Stimulated activated CD8-positive, alpha-beta memory T cell treated with anti-CD3 and anti-CD28 coated beads, Interleukin-4, amount 100 ng/mL, for 1 hour (primary cell): Measurements from ENCODE around the gene ENTHD1.
A peak's percentile ranks its signal among the peaks of the same experiment; 100 is the strongest.
"Not testable (repeated sequence)": the region's sequence is repeated elsewhere in the genome, so short reads cannot be mapped to it uniquely, and the experiment has no call there.

Source experiments
- DNase-seq, 2 donors: peaks; one replicate each; pipeline ENCODE4 v3.0.0-alpha.2; 2020; ENCODE audit warnings: low read depth in 2 of 2, low spot score in 1 of 2

Gene ENTHD1

DNA sequence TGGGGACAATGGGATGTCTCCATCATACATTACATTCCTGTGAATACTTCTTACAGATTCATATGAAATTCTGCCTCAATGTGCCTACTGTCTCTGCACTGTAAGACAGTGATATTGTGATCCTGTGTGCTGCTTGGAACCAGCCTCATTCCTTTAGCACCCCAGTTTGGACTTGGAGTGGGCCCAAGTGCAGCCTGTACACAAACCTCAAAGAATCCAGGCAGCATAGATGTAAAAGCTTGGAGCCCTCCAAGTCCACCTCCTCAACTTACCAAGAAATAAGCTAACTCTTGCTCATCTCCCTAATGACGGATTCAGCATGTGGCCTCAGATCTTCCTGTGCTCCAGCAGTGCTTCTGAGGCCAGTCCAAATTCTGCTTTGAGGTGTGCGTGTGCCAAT is 31.7 kb upstream of the ENTHD1 start:
- no peak for DNase-seq

DNA sequence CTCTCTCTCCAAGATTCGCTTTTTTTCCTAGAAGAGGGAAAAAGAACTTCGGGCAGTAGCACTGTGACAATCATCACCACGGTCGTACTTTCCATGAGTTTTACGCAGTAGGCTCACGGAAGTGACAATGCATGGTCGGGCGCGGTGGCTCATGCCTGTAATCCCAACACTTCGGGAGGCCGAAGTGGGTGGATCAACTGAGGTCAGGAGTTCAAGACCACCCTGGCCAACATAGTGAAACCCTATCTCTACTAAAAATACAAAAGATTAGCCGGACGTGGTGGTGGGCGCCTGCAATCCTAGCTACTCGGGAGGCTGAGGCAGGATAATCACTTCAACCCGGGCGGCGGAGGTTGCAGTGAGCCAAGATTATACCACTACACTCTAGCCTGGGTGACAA is 30.7 kb upstream of the ENTHD1 start:
- no peak for DNase-seq

DNA sequence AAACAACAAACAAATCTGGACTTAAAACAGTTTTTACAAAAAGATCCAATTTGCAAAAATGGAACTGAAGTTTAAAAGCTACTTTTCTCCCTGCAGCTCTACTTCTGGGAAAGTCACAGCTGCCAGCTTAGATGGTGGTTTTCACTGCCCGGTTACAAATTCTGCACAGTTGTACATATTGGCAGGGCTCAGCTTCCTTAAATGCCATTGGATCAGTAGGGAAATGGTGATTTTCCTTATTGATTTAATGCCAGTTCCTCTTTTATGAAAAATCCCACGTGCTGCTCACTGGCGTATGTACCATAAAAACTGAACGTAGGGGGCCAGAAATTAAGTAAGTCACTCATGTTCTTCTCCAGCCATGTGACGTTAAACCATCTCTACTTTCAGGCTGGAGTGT is 30.1 kb upstream of the ENTHD1 start:
- DNase-seq = no peak

DNA sequence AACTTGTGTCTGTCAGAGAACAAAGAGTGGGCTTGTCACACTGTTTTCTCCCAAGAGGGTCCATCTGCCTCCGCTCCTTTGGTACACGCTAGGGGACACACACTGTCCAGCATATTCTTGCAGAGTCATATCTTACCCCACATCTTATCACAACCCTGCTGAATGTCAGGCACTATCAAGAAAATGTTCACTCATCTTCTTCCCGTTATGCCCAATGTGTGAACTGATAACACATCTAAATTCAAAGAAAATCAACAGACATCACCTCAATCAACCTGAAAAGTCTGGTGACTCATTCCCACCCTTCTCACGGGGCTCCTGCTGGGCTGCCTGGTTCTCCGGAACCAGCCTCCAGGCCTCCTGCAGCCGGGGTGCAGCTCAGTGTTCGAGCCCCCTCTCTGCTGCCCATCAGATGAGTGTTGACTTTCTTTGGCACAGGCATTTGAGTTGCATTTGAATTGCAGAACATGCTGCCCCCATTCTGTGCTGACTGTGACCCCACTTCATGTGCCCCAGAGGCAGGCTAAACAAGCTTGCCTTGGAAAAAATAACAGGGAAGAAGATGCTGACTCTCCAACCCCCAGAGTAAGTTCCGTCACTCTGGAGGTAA is 26.7 kb upstream of the ENTHD1 start:
- DNase-seq = peak in 1 of 2 donors; percentile 42

DNA sequence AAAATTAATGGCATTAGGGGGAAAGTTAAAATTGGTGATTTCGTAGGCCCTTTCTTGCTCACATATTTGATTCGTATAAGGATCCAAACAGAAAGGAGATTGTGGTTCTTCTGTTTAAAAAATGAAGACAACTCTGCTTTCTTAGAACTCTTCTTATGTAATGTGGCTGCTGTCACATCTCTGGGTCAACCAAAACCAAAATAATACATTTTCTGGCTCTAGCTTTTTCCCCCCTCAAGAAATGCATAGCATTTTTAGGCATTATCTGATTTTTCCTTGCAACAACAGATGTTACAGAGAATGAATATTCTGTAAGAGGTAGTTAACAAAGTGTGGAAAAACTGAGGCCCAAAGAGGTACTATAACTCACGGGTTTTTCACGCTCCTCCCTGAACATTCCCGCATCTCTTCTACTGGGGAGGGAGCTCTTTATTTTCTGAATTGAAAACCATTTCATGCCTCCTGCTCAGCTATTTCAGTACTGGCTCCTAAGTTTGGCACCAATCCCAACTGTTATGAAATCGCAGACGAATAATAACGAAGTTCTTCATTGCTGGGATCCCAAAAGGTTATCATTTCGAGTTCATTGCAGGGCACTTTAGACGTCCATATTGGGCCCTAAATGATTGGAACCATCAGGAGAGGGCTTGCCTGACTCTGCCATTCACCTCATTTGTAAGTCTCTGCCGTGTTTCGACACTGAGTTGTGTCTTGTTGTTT is 24.4 kb upstream of the ENTHD1 start:
- no peak for DNase-seq

DNA sequence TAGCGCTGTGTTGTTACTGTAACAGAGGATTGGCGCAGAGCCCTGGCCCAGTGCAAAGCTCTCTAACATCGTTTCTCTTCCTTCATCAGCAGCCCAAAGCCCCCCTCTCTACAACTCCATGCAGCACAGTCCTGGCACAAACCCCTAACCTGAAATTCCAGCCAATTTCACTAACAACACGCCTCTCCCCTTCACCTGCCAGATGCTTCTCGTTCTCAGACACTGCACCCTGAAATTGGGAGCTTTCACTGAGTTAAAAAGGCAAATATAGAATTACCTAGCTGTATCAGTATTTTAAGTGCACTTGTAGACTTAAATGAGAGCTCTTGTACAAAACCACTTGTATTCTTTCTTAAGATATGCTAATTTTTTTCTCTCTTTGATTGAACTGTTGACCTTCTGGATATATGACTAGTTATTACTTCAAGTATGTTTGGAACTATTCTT is 23.7 kb upstream of the ENTHD1 start:
- DNase-seq = no peak

DNA sequence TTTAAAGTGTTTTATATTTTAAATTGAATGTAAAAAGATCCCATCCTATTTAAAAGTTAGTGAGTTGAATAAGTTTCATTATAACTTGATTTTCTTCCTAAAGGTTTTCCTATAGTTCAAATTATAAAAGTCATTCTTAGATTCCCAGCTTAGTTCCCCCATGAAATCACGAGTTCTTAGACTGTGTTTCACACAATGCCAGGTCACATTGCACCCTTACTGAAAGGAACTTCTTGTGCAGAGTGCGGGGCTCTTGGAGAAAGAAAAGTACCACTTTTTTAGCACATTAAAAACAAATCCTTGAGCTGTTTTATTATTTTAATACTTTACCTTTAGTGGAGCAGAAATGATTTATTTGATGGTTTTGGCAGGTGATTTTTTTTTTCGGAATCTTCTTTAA is 22.9 kb upstream of the ENTHD1 start:
- no peak for DNase-seq

DNA sequence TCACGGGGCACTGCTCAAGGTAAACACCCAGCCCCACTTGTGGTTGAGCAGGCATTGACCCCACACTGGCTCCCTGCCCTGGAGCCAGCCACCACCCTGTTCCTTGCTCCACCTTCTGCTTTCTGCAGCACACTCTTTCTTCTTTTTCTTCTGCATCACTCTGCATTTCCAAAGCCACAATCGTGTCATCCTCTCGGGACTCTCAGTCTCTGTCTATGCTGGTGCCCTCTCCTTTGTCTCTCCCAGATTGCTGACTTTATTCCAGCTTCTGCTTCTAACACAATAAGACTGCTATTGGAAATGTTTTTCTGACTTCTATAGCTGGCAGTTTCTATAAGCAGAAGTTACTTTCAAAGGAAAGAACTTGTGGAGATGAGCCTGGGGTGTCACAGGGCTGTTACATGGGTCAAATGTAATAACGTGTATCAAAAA is 21.8 kb upstream of the ENTHD1 start:
- DNase-seq = no peak

DNA sequence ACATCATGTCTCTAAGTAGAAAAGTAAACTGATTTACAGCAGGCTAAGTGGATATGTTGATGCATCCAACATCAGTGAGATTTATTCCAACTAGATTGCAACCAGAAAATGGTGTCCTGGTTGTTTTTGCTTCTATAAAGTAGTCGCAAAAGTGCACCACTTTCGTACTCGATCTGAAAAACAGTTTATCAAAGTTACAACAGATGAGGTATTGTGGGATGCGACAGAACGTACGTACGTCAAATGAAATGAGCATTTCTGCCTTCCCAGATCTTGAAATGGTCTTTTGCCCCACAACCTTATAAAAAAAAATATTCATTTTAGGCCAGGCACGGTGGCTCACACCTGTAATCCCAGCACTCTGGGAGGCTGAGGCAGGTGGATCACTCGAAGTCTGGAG is 21.0 kb upstream of the ENTHD1 start:
- DNase-seq = no peak

DNA sequence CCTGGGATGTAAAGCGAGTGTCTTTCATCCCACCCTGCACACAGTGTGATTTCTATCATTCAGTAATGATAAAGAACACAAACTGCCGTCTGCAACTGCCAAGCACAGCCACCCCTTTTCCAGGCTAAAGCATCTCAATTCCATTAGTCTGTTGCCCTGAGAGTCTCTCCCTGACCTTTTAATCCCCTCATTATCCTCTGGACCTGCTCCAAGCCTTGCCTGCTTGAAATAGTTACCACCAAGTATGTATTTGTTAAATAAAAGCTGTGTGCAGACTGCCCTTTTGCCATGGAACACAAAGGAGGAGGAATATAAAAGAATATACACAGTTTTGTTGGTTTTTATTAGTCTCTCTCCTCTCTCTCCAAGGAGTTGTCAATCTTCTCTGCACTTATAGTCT is 20.3 kb upstream of the ENTHD1 start:
- no peak for DNase-seq

DNA sequence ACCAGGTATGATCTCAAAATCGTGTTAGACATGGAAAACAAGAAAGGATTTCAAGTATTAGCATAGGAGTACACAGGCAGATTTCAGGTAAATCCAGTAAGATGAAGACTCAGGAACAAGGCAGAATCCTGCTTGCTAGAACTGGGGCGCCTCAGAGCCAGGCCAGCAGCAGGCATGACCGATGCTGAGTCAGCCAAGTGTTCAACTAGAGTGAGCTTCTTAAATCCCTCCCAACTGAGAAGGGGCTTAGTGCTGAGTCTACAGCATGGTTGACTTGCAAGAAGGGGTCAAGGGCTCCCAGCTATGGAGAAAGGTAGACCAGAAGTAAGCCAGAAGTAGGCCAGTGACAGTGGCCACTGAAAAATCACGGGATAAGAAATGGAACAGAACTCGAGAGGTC is 19.8 kb upstream of the ENTHD1 start:
- no peak for DNase-seq

DNA sequence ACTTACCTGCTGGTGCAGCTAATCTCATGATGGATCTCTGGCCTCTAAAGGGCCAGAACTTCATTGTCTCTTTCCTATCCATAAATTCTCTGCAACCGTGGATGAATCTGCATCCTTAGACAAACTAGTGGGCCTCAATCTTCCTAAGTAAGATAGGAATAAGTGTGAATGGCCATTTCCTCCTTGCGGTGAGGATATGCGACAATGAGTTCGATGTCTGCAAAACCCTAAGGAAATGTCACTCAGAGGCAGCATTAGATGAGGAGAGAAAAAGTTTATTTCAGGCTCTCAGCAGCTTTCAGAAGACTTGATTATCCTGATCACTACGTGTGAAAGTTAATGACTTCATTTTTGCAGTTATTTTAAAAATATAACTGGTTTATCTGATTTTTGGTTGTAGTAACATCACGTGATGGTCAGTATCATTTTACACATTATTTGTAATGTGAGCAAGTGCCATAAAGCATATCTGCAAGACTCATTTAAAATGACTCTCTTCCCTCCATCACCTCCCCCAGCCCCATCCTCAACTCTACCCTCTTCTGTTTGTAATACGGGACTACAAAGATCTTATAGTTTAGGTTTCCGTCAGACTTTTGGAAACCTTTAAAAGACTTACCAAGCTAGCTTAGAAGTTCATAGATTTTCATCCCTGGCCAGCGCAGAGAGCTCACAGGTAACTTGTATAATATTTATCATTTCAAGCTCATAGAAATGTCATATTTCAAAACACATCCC is 17.5 kb upstream of the ENTHD1 start:
- no peak for DNase-seq

DNA sequence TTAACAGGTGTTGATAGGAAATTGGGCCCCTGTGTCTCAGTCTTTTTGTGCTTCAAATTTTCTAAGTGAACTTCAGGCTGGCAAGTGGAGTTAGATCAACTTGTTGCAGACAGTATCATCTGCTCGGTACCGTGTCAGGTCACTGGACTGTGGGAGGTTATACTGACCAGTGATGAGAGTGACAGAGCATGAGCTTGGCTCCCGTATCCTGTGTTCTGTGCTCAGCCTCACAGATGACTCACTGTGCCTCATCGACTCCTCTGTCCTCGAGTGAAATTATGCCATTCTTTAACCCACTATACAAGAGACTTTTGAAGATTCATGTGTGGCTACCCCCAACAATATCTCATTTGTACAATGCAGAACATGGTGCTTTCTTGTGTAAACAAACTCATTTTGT is 15.2 kb upstream of the ENTHD1 start:
- DNase-seq = no peak

DNA sequence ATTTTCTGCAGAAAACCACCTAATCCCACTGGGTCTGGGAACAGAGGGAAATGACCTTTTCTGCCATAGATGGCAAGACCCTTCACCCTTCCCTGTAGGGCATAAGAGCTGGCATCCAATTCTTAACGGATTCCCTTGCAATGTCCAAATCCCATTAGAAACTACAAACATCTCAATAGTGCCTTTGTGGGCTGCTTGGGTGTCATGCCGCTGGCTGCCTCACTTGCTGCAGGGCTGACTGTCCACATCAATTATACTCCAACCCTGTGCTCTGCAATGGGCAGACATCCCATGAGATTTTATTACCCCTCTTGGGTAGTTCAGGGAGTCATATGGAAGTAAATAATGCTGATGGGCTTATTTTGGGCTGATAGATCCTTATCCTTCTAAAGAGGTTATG is 14.6 kb upstream of the ENTHD1 start:
- no peak for DNase-seq

DNA sequence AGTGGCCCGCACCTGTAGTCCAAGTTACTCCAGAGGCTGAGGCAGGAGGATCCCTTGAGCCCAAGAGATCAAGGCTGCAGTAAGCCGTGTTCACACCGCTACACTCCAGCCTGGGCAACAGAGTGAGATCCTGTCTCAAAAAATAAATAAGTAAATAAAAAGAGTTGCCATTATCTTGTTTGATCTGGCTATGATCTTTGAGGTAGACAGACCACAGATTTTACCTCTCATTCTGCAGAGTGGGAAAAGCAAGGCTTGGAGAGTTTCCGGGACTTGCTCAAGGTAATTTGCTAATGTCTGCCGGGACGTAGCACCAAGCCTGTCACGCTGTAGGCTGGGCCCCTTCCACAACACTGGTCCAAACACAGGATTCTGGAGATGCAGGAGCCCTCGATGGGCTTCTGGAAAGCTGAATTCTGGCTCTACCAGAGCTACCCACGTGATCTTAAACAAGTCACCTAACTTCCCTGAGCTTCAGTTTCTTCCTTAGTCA is 14.1 kb upstream of the ENTHD1 start:
- no peak for DNase-seq

DNA sequence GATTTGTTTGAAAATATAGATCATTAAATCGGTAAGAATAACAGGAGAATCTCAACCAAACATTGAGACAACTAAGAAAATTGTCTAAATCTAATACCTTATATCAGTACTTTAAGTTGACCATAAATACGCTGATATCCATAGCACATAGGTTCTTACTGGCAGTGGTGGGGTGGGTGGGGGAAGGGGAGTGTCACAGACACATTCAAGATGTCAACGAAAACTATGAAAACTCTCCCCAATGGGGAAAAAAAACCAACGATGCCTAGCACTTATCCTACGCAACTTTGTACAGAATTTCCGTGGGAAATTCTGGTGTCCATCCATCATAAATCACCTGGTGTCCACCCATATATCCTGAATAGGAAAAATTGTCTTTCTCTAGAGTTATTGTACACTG is 13.5 kb upstream of the ENTHD1 start:
- no peak for DNase-seq

DNA sequence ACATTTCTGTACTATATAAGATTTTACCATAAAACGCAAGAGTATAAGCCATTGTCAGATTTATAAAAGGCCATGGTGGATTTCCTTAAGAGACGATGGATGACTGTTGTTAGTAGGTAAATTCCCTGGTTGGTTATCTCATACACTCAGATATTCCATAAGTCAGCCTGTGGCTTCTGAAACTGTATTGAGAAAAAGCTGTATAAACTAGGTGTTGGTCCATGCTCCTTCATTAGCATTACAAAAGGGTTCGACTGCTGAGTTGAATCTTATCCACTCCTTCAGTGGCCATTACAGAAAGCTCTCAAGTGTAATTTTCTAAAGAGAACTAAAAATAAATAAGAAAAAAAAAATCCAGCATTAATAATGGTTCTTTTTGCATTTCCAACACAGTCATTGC is 12.6 kb upstream of the ENTHD1 start:
- no peak for DNase-seq

DNA sequence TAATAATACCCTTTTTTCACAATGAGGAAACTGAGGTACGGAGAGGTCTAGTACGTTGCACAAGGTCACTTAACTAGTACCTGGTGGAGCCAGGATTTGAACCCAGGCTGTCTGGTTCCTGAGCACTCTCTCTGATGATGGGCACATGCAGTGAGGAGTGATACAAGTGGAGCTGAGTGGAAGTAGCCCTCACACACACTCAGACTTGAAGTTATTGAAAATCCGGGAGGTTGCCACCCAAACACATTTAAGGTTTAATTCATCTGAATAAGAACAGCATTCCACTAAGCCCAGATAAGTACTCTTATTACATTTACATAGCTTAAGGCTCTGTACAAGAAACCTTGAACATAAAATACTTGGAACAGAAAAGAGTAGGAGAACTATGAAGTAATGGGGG is 12.1 kb upstream of the ENTHD1 start:
- DNase-seq = no peak

DNA sequence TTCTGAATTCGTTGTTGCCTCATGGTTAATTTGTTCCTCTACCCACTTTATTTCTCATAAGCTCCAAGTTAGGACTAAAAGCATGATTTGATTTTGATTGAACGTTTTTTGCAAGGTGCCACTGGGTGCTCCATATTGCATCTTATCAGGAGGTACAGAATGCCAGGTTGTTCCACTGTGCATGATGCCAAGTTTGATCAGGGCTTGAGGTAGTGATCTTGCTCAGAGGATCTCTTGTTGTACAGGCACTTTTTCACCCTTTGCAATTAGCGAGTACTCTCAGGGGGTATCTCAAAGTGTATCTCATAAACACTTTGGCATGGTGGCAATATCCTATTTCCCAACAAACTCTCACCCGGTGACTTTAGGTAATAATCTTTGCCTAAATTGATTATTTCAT is 11.3 kb upstream of the ENTHD1 start:
- no peak for DNase-seq

DNA sequence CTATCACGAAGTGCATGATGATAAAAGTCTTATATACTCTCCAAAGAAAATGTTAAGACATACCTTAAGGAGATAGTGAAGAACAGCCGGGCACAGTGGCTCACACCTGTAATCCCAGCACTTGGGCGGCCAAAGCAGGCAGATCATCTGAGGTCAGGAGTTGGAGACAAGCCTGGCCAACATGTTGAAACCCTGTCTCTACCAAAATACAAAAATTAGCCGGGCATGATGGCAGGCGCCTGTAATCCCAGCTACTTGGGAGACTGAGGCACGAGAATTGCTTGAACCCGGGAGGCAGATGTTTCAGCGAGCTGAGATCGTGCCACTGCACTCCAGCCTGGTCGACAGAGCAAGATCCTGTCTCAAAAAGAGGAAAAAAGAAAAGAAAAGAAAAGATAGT is 10.5 kb upstream of the ENTHD1 start:
- DNase-seq = not testable (repeated sequence)

DNA sequence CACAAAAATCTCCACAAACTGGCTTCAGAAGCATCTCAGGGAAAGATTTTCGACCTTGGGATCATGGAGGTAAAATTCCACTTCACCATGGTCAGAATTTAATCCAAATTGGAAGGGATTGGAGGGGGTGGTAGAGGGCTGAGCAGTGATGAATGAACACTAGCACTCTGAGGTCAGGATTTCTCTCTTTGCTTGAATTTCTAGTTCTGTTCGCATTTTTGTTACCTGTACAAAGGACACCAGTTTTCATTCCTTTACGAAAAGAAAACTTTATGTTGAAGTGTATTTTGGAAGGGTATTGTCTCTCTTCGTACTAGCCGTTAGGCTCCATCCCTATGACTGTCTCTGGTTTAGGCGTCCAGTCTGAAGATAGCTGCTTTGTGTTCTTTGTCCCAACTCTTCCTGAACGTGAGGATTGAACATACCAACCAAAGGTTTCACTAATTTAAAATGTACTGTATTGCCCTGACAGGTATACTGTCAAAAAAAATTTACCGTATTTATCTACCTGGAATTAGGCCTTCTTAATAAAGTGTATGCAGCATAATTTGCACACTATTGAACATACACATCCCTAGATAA is 8.1 kb upstream of the ENTHD1 start:
- no peak for DNase-seq
